Measurements from ENCODE around the gene NRXN3. TPM values are rescaled to one million over a fixed set of nuclear protein-coding genes. Genes with fewer than 3 reads are reported as not detected.
"Not testable (repeated sequence)": the region's sequence is repeated elsewhere in the genome, so short reads cannot be mapped to it uniquely, and the experiment has no call there.

The NRXN3 gene
- total RNA-seq, 1 donor from 2014 or later = 5.9 TPM

DNA sequence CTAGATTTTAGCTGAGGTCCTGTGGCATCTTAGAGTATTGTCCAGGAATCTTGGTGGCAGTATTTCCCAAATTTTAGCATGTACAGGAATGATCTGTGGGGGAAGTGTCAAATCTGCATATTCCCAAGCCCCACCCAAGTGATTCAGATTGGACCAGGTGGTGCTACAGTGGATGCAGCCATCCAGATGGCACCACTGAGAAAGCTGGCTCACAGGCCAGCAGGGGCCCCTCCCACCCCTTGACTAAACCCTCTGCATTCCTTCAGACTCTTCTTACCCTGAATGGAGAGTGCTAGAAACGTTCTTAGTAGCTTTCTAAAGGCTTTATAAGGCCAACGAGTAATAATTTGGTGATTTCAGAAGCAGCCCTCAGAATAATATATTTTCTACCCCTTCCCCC, 255.2 kb downstream of the NRXN3 start:
- no peaks in the 10 kb centered on the region for H3K4me1 ChIP-seq
- H4K20me1 ChIP-seq (ENCODE audit: low read depth) = no peaks in the 10 kb centered on the region
- H2AFZ ChIP-seq (replicated peaks) = no peak overlapping the region
- Mint-ChIP-seq H3K4me3 (no peak overlapping the region), H3K9me3 (no peaks in the 10 kb centered on the region), H3K4me1 (no peaks in the 10 kb centered on the region), H3K27ac (no peak overlapping the region), H3K27me3 (ENCODE audit: insufficient read depth, low read depth) (peaks cover 2% of the 10 kb centered on the region), H3K36me3 (no peaks in the 10 kb centered on the region)
- no peaks in the 10 kb centered on the region for H3K9me3 ChIP-seq (ENCODE audit: low read depth)
- peak; percentile 11 for DNase-seq (ENCODE audit: low spot score)
- no peak overlapping the region for H3K9ac ChIP-seq
- H3K27me3 ChIP-seq = no peaks in the 10 kb centered on the region
- H3K27ac ChIP-seq = no peak overlapping the region
- H3K36me3 ChIP-seq = no peaks in the 10 kb centered on the region
- H3K79me2 ChIP-seq (ENCODE audit: low read depth) = no peaks in the 10 kb centered on the region
- TF ChIP-seq, protein P1, sequence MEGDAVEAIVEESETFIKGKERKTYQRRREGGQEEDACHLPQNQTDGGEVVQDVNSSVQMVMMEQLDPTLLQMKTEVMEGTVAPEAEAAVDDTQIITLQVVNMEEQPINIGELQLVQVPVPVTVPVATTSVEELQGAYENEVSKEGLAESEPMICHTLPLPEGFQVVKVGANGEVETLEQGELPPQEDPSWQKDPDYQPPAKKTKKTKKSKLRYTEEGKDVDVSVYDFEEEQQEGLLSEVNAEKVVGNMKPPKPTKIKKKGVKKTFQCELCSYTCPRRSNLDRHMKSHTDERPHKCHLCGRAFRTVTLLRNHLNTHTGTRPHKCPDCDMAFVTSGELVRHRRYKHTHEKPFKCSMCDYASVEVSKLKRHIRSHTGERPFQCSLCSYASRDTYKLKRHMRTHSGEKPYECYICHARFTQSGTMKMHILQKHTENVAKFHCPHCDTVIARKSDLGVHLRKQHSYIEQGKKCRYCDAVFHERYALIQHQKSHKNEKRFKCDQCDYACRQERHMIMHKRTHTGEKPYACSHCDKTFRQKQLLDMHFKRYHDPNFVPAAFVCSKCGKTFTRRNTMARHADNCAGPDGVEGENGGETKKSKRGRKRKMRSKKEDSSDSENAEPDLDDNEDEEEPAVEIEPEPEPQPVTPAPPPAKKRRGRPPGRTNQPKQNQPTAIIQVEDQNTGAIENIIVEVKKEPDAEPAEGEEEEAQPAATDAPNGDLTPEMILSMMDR (IDR thresholded peaks at IDR 0.05) = no peak
- TF ChIP-seq EZH2 (IDR thresholded peaks at IDR 0.05) (no peak), EZH2phosphoT487 (IDR thresholded peaks at IDR 0.05) (no peak)
- H3K4me3 ChIP-seq = no peak overlapping the region
- no peak overlapping the region for H3K4me2 ChIP-seq
- no peaks in the 10 kb centered on the region for H3F3A ChIP-seq (ENCODE audit: low read depth)

DNA sequence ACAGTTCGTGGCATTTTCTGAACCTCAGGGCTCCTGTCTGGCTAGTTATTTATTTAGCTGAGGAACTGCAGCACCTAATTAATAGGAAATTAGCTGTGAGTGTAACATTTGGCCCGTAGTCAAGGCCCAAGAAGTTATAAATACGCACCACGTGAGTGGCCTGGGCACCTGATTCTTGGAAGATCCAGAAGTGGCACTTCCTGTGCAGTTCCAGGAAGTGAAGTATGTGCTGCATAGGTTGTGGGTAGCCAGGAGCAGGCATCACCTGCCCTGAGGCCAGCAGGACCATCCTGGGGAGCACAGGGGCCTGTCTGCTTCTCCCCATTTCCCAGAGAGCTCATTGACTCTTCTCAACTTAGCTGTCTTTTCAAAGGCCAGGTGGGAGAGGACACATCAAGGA, 255.6 kb downstream of the NRXN3 start:
- Mint-ChIP-seq H3K4me3 (no peak overlapping the region), H3K4me1 (no peaks in the 10 kb centered on the region), H3K27me3 (ENCODE audit: insufficient read depth, low read depth) (peaks cover 2% of the 10 kb centered on the region), H3K36me3 (no peaks in the 10 kb centered on the region), H3K27ac (no peak overlapping the region), H3K9me3 (no peaks in the 10 kb centered on the region)
- no peak overlapping the region for H3K9ac ChIP-seq
- no peak overlapping the region for H2AFZ ChIP-seq (replicated peaks)
- no peak overlapping the region for H3K27ac ChIP-seq
- H3K4me2 ChIP-seq = no peak overlapping the region
- H3K36me3 ChIP-seq = no peaks in the 10 kb centered on the region
- no peaks in the 10 kb centered on the region for H3K4me1 ChIP-seq
- no peaks in the 10 kb centered on the region for H3K9me3 ChIP-seq (ENCODE audit: low read depth)
- H4K20me1 ChIP-seq (ENCODE audit: low read depth) = no peaks in the 10 kb centered on the region
- no peak for DNase-seq (ENCODE audit: low spot score)
- no peaks in the 10 kb centered on the region for H3K27me3 ChIP-seq
- no peaks in the 10 kb centered on the region for H3F3A ChIP-seq (ENCODE audit: low read depth)
- H3K79me2 ChIP-seq (ENCODE audit: low read depth) = no peaks in the 10 kb centered on the region
- no peak overlapping the region for H3K4me3 ChIP-seq
- TF ChIP-seq, protein P1 (IDR thresholded peaks at IDR 0.05) = no peak
- TF ChIP-seq EZH2phosphoT487 (IDR thresholded peaks at IDR 0.05) (no peak), EZH2 (IDR thresholded peaks at IDR 0.05) (no peak)

DNA sequence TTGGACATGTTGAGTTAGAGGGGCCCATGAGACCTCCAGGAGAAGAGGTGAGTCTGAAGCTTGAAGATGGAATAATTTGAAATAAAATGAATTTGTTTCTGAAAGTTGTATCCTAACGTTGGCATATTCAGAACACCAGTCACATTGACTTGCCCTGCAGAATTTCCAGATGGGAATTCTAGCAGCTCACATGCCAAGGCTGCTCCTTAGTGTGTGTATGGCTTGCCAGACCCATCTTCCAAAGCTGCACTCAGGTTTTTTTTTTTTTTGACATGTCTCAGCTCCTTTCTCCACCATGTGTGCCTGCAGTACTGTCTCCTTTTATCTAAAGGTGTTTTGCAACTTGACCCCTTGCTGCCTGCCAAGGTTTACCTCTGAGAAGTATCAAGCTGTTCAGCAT, 261.9 kb downstream of the NRXN3 start:
- no peaks in the 10 kb centered on the region for H3K9me3 Mint-ChIP-seq
- Histone ChIP-seq H3K36me3 (no peaks in the 10 kb centered on the region), H3K4me1 (no peaks in the 10 kb centered on the region), H3K4me3 (no peak overlapping the region), H3K79me2 (ENCODE audit: low read depth) (no peaks in the 10 kb centered on the region), H3K9me3 (ENCODE audit: low read depth) (no peaks in the 10 kb centered on the region), H3K27me3 (no peaks in the 10 kb centered on the region), H4K20me1 (ENCODE audit: low read depth) (no peaks in the 10 kb centered on the region), H3K27ac (no peak overlapping the region), H3K4me2 (no peak overlapping the region), H3F3A (ENCODE audit: low read depth) (no peaks in the 10 kb centered on the region), H3K9ac (no peak overlapping the region), H2AFZ (replicated peaks) (no peak overlapping the region)
- DNase-seq (ENCODE audit: low spot score) = no peak
- no peak overlapping the region for H3K27ac Mint-ChIP-seq
- no peak for TF ChIP-seq EZH2 (IDR thresholded peaks at IDR 0.05)
- TF ChIP-seq EZH2phosphoT487 (IDR thresholded peaks at IDR 0.05) = no peak
- TF ChIP-seq, protein P1 (IDR thresholded peaks at IDR 0.05) = no peak
- H3K36me3 Mint-ChIP-seq = no peaks in the 10 kb centered on the region
- H3K4me3 Mint-ChIP-seq = no peak overlapping the region
- H3K27me3 Mint-ChIP-seq (ENCODE audit: insufficient read depth, low read depth) = no peaks in the 10 kb centered on the region
- H3K4me1 Mint-ChIP-seq = no peaks in the 10 kb centered on the region

DNA sequence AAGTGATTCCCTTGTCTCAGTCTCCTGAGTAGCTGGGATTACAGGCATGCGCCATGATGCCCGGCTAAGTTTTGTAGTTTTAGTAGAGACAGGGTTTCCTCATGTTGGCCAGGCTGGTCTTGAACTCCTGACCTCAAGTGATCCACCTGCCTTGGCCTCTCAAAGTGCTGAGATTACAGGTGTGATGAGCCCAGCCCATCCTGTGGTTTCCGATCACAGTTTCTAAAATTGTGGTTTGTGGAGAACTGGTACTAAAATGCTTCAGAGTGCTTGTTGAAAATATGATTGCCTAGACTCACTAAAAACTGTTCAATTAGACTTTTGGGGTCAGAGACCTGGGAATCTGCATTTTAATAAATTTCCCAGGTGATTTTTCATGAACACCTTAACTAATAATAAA, 267.3 kb downstream of the NRXN3 start:
- not testable (repeated sequence) for H3K9ac ChIP-seq; H3K4me3 Mint-ChIP-seq; H3K27me3 Mint-ChIP-seq (ENCODE audit: insufficient read depth, low read depth); H2AFZ ChIP-seq (replicated peaks); H3F3A ChIP-seq (ENCODE audit: low read depth); H3K79me2 ChIP-seq (ENCODE audit: low read depth); H3K4me3 ChIP-seq; H3K27me3 ChIP-seq; H3K27ac ChIP-seq; H3K9me3 Mint-ChIP-seq; H3K9me3 ChIP-seq (ENCODE audit: low read depth); H3K4me2 ChIP-seq; DNase-seq (ENCODE audit: low spot score); H4K20me1 ChIP-seq (ENCODE audit: low read depth); H3K36me3 Mint-ChIP-seq; H3K27ac Mint-ChIP-seq; H3K36me3 ChIP-seq
- H3K4me1 Mint-ChIP-seq = peaks cover 18% of the 10 kb centered on the region
- peaks cover 22% of the 10 kb centered on the region for H3K4me1 ChIP-seq
